OCI-LY3 (cell line): Measurements from ENCODE around the gene FKBP7.
"Not testable (repeated sequence)": the region's sequence is repeated elsewhere in the genome, so short reads cannot be mapped to it uniquely, and the experiment has no call there.

Experiments used
- H2AFZ ChIP-seq: fragments of 200-600, 300-600 bp; shearing (Covaris generic); 2 replicates; pipeline ENCODE4 v1.6.0; 2014; ENCODE audit warnings: antibody characterized with exemption, low read depth, low read length
- H3K27ac ChIP-seq: fragments of 200-600, 300-600 bp; sonication (generic); 2 replicates; pipeline ENCODE4 v1.5.1; 2014; ENCODE audit warnings: mild to moderate bottlenecking, low read length, moderate library complexity, mixed read lengths
- H3K27me3 ChIP-seq: fragments of 200-600, 300-600 bp; sonication (generic); 2 replicates; pipeline ENCODE4 v1.6.1; 2014; ENCODE audit warnings: low read depth, low read length, mixed read lengths
- H3K36me3 ChIP-seq: fragments of 200-600, 300-600 bp; sonication (generic); replicated peaks from 2 replicates; pipeline ENCODE3; 2014; ENCODE audit warnings: low read depth, low read length, mixed read lengths
- H3K4me1 ChIP-seq: fragments of 300-600, 200-600 bp; sonication (generic); 2 replicates; pipeline ENCODE4 v1.6.1; 2014; ENCODE audit warnings: low read length, mixed read lengths
- H3K4me2 ChIP-seq: fragments of 200-600, 300-600 bp; sonication (generic); 2 replicates; pipeline ENCODE4 v1.6.1; 2014; ENCODE audit warnings: low read length, mixed read lengths
- H3K4me3 ChIP-seq: fragments of 300-600, 200-600 bp; sonication (generic); 2 replicates; pipeline ENCODE4 v1.5.1; 2014; ENCODE audit warnings: antibody characterized with exemption, mild to moderate bottlenecking, low read length, moderate library complexity
- H3K79me2 ChIP-seq: fragments of 300-600, 200-600 bp; shearing (Covaris generic); 2 replicates; pipeline ENCODE4 v1.6.1; 2014; ENCODE audit warnings: mild to moderate bottlenecking, low read length, mixed read lengths
- H3K9ac ChIP-seq: fragments of 300-600, 200-600 bp; shearing (Covaris generic); 2 replicates; pipeline ENCODE4 v1.6.0; 2014; ENCODE audit warnings: mild to moderate bottlenecking, low read length, moderate library complexity
- H3K9me3 ChIP-seq: fragments of 200-600, 300-600 bp; shearing (Covaris generic); 2 replicates; pipeline ENCODE4 v1.6.1; 2014; ENCODE audit warnings: low read length, mixed read lengths; ENCODE audit not compliant: insufficient read depth
- H4K20me1 ChIP-seq: fragments of 200-600, 300-600 bp; sonication (generic); 2 replicates; pipeline ENCODE4 v1.6.1; 2016; ENCODE audit warnings: low read length, mixed read lengths; ENCODE audit not compliant: insufficient read depth
- CTCF ChIP-seq: fragments of 200-600, 300-600 bp; sonication (generic); IDR thresholded peaks from 2 replicates; pipeline ENCODE4 v1.5.1; 2014; ENCODE audit warnings: antibody characterized with exemption, low read length, low read depth
- EZH2phosphoT487 ChIP-seq: fragments of 200-600 bp; shearing (Covaris generic); IDR thresholded peaks from 2 replicates; pipeline ENCODE4 v1.6.1; 2018; ENCODE audit warnings: antibody characterized with exemption, mixed run types, low read depth

The FKBP7 gene

GRCh38 chr2:178473373-178473772 is 5.0 kb downstream of the FKBP7 start:
- Histone ChIP-seq H3K79me2 (peaks cover 4% of the 10 kb centered on the region), H3K4me2 (no peak overlapping the region)

GRCh38 chr2:178471313-178471712 is 7.1 kb downstream of the FKBP7 start:
- not testable (repeated sequence) for H2AFZ ChIP-seq, H3K27ac ChIP-seq, H3K4me1 ChIP-seq, H3K9me3 ChIP-seq, H3K4me2 ChIP-seq, H4K20me1 ChIP-seq, H3K79me2 ChIP-seq, H3K9ac ChIP-seq, H3K36me3 ChIP-seq, H3K27me3 ChIP-seq, H3K4me3 ChIP-seq

More at GRCh38 chr2:178473373-178473772, 5.0 kb downstream of the FKBP7 start:
- no peak for TF ChIP-seq CTCF
- no peak for TF ChIP-seq EZH2phosphoT487
- no peak overlapping the region for H3K27ac ChIP-seq
- H2AFZ ChIP-seq = no peak overlapping the region
- peaks cover 8% of the 10 kb centered on the region; the same call in 1 of the 2 replicates for H3K4me1 ChIP-seq
- H3K9ac ChIP-seq = no peak overlapping the region
- no peaks in the 10 kb centered on the region for H3K27me3 ChIP-seq
- no peaks in the 10 kb centered on the region for H3K36me3 ChIP-seq
- no peak overlapping the region for H3K4me3 ChIP-seq
- H4K20me1 ChIP-seq = no peaks in the 10 kb centered on the region
- no peaks in the 10 kb centered on the region for H3K9me3 ChIP-seq

GRCh38 chr2:178469219-178469849 is 9.1 kb downstream of the FKBP7 start:
- Histone ChIP-seq H4K20me1 (no peaks in the 10 kb centered on the region), H3K9ac (no peak overlapping the region), H3K4me2 (no peak overlapping the region), H3K4me3 (no peak overlapping the region), H3K36me3 (peaks cover 8% of the 10 kb centered on the region), H3K4me1 (no peaks in the 10 kb centered on the region), H2AFZ (no peak overlapping the region), H3K27ac (no peak overlapping the region), H3K79me2 (no peaks in the 10 kb centered on the region), H3K9me3 (no peaks in the 10 kb centered on the region), H3K27me3 (no peaks in the 10 kb centered on the region)
- no peak for TF ChIP-seq EZH2phosphoT487
- TF ChIP-seq CTCF = no peak

- TF ChIP-seq EZH2phosphoT487 (no peak), CTCF (no peak)
- Histone ChIP-seq H3K4me2 (no peak overlapping the region), H4K20me1 (no peaks in the 10 kb centered on the region), H3K27me3 (no peaks in the 10 kb centered on the region), H3K4me3 (no peak overlapping the region), H3K36me3 (no peaks in the 10 kb centered on the region), H3K79me2 (no peaks in the 10 kb centered on the region), H3K27ac (no peak overlapping the region), H3K9me3 (no peaks in the 10 kb centered on the region), H3K9ac (no peak overlapping the region), H3K4me1 (no peaks in the 10 kb centered on the region), H2AFZ (no peak overlapping the region)
Observed at GRCh38 chr2:178457390-178457886, 21.0 kb downstream of the FKBP7 start.
